GM23338 (cell line): ENCODE data around the gene PACSIN3. TPM values are rescaled to one million over a fixed set of nuclear protein-coding genes. Genes with fewer than 3 reads are reported as not detected.

Source experiments
- ATAC-seq: fragments of 200-7000 bp; cut with Tn5 transposase; 3 replicates; pipeline ENCODE4 v1.9.1; 2020
- DNase-seq: peaks from one replicate; pipeline ENCODE4 v3.0.0-alpha.2; 2015; ENCODE audit warnings: low spot score
- H2AFZ ChIP-seq: fragments of 200-600 bp; sonication (generic); 2 replicates; pipeline ENCODE4 v1.8.0; 2016; ENCODE audit warnings: antibody characterized with exemption, mild to moderate bottlenecking, moderate library complexity
- H3F3A ChIP-seq: fragments of 200-600 bp; sonication (generic); replicated peaks from 2 replicates; pipeline ENCODE4 v1.8.0; 2017; ENCODE audit warnings: antibody characterized with exemption, mixed run types, low read depth
- H3K27ac ChIP-seq: fragments of 200-600 bp; sonication (generic); 2 replicates; pipeline ENCODE4 v1.6.1; 2016; ENCODE audit warnings: low read depth
- H3K27me3 ChIP-seq: fragments of 200-600 bp; sonication (generic); 2 replicates; pipeline ENCODE4 v1.8.0; 2016; ENCODE audit warnings: mild to moderate bottlenecking, mixed run types, moderate library complexity; ENCODE audit not compliant: insufficient read depth
- H3K36me3 ChIP-seq: fragments of 200-600 bp; sonication (generic); 2 replicates; pipeline ENCODE4 v1.8.0; 2016; ENCODE audit warnings: mild to moderate bottlenecking; ENCODE audit not compliant: insufficient read depth
- H3K4me1 ChIP-seq: fragments of 200-600 bp; sonication (generic); 2 replicates; pipeline ENCODE4 v1.8.0; 2016; ENCODE audit warnings: mild to moderate bottlenecking, moderate library complexity; ENCODE audit not compliant: insufficient read depth
- H3K4me2 ChIP-seq: fragments of 200-600 bp; sonication (generic); 2 replicates; pipeline ENCODE4 v1.7.1; 2017; ENCODE audit warnings: mixed run types
- H3K4me3 ChIP-seq: fragments of 200-600 bp; sonication (generic); 2 replicates; pipeline ENCODE4 v1.6.1; 2016; ENCODE audit warnings: mixed run types
- H3K79me2 ChIP-seq: fragments of 200-600 bp; sonication (generic); replicated peaks from 2 replicates; pipeline ENCODE4 v1.8.0; 2017; ENCODE audit warnings: mild to moderate bottlenecking; ENCODE audit not compliant: insufficient read depth
- H3K9me2 ChIP-seq: fragments of 200-600 bp; sonication (generic); 2 replicates; pipeline ENCODE4 v1.8.0; 2017; ENCODE audit not compliant: insufficient read depth
- H4K20me1 ChIP-seq: fragments of 200-600 bp; sonication (generic); replicated peaks from 2 replicates; pipeline ENCODE4 v1.8.0; 2017; ENCODE audit warnings: mild to moderate bottlenecking; ENCODE audit not compliant: insufficient read depth
- H3K27ac Mint-ChIP-seq: 2 replicates; pipeline ENCODE4 v1.8.0; 2020; ENCODE audit warnings: inconsistent platforms, mild to moderate bottlenecking, moderate library complexity, mixed read lengths
- H3K27me3 Mint-ChIP-seq: 3 replicates; pipeline ENCODE4 v1.8.0; 2022; ENCODE audit warnings: low read depth, mild to moderate bottlenecking, moderate library complexity, mixed read lengths, inconsistent platforms; ENCODE audit not compliant: insufficient read depth, poor library complexity
- H3K36me3 Mint-ChIP-seq: 3 replicates; pipeline ENCODE4 v1.8.0; 2021; ENCODE audit warnings: low read depth, mild to moderate bottlenecking, inconsistent platforms, moderate library complexity, mixed read lengths
- H3K4me1 Mint-ChIP-seq: 3 replicates; pipeline ENCODE4 v1.8.0; 2020; ENCODE audit warnings: mild to moderate bottlenecking, inconsistent platforms, mixed read lengths
- H3K4me3 Mint-ChIP-seq: 3 replicates; pipeline ENCODE4 v1.8.0; 2021; ENCODE audit warnings: moderate library complexity, mild to moderate bottlenecking, inconsistent platforms, mixed read lengths
- H3K9me3 Mint-ChIP-seq: 3 replicates; pipeline ENCODE4 v1.8.0; 2020; ENCODE audit warnings: moderate library complexity, mild to moderate bottlenecking, inconsistent platforms, mixed read lengths
- CREB1 ChIP-seq: fragments of 250-450 bp; sonication (Bioruptor Pico); IDR thresholded peaks from 2 replicates; pipeline ENCODE4 v1.5.0; 2020; ENCODE audit warnings: low read depth, mild to moderate bottlenecking, moderate library complexity
- CTCF ChIP-seq, 2 experiments: fragments of 200-600 bp in 1 of 2; sonication (generic) in 1 of 2; conservative IDR thresholded peaks; 2 replicates each; pipeline versions ENCODE4 v1.5.1 to v1.6.1; 2016 to 2017; ENCODE audit warnings: antibody characterized with exemption in 2 of 2, low read depth in 2 of 2, mild to moderate bottlenecking in 2 of 2, moderate library complexity in 1 of 2
- EZH2 ChIP-seq: fragments of 200-600 bp; sonication (generic); IDR thresholded peaks from one replicate; pipeline ENCODE4 v1.8.0; 2017; ENCODE audit warnings: antibody characterized with exemption, mild to moderate bottlenecking, low read depth; ENCODE audit not compliant: unreplicated experiment
- EZH2phosphoT487 ChIP-seq: fragments of 200-600 bp; sonication (generic); IDR thresholded peaks from one replicate; pipeline ENCODE4 v1.8.1; 2018; ENCODE audit warnings: antibody characterized with exemption; ENCODE audit not compliant: unreplicated experiment
- JUNB ChIP-seq: IDR thresholded peaks from one replicate; pipeline ENCODE4 v1.6.1; 2016; ENCODE audit warnings: antibody characterized with exemption; ENCODE audit not compliant: unreplicated experiment
- NANOG ChIP-seq: IDR thresholded peaks from 2 replicates; pipeline ENCODE4 v1.6.1; 2016; ENCODE audit warnings: antibody characterized with exemption, borderline replicate concordance
- POLR2AphosphoS5 ChIP-seq: IDR thresholded peaks from 2 replicates; pipeline ENCODE4 v1.6.1; 2016; ENCODE audit warnings: antibody characterized with exemption, low read depth
- REST ChIP-seq: IDR thresholded peaks from one replicate; pipeline ENCODE4 v1.6.1; 2018; ENCODE audit warnings: antibody characterized with exemption; ENCODE audit not compliant: unreplicated experiment
- STAT1 ChIP-seq: IDR thresholded peaks from one replicate; pipeline ENCODE4 v1.6.1; 2016; ENCODE audit warnings: antibody characterized with exemption; ENCODE audit not compliant: unreplicated experiment
- ZNF114 ChIP-seq: fragments of 250-450 bp; sonication (Bioruptor Pico); IDR thresholded peaks from 2 replicates; pipeline ENCODE4 v1.5.0; 2020; ENCODE audit warnings: mild to moderate bottlenecking, moderate library complexity
- ZNF331 ChIP-seq: fragments of 250-450 bp; sonication (Bioruptor Pico); IDR thresholded peaks from 2 replicates; pipeline ENCODE4 v1.5.0; 2020; ENCODE audit warnings: low read depth, mild to moderate bottlenecking, moderate library complexity
- polyA plus RNA-seq: library from polyadenylated mRNA; unstranded; fragments of >200 nt; fragmentation: Nextera tagmentation; extraction: Ambion mirVana; gene quantifications from 2 replicates; pipeline ENCODE4 v1.2.1, GENCODE V29; 2016
- total RNA-seq: library from RNA; depleted of rRNA; stranded (reverse); fragments of >200 nt; shearing (Covaris generic); gene quantifications from 2 replicates; pipeline ENCODE4 v1.2.3, GENCODE V29; 2014
- TF ChIP-seq, protein P1 (sequence below): fragments of 250-450 bp; sonication (Bioruptor Pico); IDR thresholded peaks from 2 replicates; pipeline ENCODE4 v1.5.0; 2020; ENCODE audit warnings: mild to moderate bottlenecking, moderate library complexity
- TF ChIP-seq, protein P2 (sequence below): IDR thresholded peaks from 2 replicates; pipeline ENCODE4 v1.6.1; 2016; ENCODE audit warnings: antibody characterized with exemption

PACSIN3 gene
- total and polyA plus RNA-seq, 2 experiments from 2014 or later = 39.6 to 72.1 TPM

GRCh38 chr11:47132981-47133380 is 53.3 kb downstream of the PACSIN3 start:
- no peaks in the 10 kb centered on the region for H3K27me3 ChIP-seq
- H3K27ac ChIP-seq = no peak overlapping the region
- peaks cover 3% of the 10 kb centered on the region for H3K27me3 Mint-ChIP-seq
- no peak overlapping the region for H2AFZ ChIP-seq
- ATAC-seq = no peak
- no peak for DNase-seq
- TF ChIP-seq ZNF331 (CRISPR knock-in tag) (no peak), EZH2 (no peak), NANOG (no peak), STAT1 (no peak), EZH2phosphoT487 (no peak), CREB1 (CRISPR knock-in tag) (no peak), REST (no peak), POLR2AphosphoS5 (no peak), JUNB (no peak), ZNF114 (CRISPR knock-in tag) (no peak), CTCF (conservative IDR thresholded peaks at IDR 0.05; ENCODE audit: low read depth in 2 of 2) (no peak)
- TF ChIP-seq, protein P1, sequence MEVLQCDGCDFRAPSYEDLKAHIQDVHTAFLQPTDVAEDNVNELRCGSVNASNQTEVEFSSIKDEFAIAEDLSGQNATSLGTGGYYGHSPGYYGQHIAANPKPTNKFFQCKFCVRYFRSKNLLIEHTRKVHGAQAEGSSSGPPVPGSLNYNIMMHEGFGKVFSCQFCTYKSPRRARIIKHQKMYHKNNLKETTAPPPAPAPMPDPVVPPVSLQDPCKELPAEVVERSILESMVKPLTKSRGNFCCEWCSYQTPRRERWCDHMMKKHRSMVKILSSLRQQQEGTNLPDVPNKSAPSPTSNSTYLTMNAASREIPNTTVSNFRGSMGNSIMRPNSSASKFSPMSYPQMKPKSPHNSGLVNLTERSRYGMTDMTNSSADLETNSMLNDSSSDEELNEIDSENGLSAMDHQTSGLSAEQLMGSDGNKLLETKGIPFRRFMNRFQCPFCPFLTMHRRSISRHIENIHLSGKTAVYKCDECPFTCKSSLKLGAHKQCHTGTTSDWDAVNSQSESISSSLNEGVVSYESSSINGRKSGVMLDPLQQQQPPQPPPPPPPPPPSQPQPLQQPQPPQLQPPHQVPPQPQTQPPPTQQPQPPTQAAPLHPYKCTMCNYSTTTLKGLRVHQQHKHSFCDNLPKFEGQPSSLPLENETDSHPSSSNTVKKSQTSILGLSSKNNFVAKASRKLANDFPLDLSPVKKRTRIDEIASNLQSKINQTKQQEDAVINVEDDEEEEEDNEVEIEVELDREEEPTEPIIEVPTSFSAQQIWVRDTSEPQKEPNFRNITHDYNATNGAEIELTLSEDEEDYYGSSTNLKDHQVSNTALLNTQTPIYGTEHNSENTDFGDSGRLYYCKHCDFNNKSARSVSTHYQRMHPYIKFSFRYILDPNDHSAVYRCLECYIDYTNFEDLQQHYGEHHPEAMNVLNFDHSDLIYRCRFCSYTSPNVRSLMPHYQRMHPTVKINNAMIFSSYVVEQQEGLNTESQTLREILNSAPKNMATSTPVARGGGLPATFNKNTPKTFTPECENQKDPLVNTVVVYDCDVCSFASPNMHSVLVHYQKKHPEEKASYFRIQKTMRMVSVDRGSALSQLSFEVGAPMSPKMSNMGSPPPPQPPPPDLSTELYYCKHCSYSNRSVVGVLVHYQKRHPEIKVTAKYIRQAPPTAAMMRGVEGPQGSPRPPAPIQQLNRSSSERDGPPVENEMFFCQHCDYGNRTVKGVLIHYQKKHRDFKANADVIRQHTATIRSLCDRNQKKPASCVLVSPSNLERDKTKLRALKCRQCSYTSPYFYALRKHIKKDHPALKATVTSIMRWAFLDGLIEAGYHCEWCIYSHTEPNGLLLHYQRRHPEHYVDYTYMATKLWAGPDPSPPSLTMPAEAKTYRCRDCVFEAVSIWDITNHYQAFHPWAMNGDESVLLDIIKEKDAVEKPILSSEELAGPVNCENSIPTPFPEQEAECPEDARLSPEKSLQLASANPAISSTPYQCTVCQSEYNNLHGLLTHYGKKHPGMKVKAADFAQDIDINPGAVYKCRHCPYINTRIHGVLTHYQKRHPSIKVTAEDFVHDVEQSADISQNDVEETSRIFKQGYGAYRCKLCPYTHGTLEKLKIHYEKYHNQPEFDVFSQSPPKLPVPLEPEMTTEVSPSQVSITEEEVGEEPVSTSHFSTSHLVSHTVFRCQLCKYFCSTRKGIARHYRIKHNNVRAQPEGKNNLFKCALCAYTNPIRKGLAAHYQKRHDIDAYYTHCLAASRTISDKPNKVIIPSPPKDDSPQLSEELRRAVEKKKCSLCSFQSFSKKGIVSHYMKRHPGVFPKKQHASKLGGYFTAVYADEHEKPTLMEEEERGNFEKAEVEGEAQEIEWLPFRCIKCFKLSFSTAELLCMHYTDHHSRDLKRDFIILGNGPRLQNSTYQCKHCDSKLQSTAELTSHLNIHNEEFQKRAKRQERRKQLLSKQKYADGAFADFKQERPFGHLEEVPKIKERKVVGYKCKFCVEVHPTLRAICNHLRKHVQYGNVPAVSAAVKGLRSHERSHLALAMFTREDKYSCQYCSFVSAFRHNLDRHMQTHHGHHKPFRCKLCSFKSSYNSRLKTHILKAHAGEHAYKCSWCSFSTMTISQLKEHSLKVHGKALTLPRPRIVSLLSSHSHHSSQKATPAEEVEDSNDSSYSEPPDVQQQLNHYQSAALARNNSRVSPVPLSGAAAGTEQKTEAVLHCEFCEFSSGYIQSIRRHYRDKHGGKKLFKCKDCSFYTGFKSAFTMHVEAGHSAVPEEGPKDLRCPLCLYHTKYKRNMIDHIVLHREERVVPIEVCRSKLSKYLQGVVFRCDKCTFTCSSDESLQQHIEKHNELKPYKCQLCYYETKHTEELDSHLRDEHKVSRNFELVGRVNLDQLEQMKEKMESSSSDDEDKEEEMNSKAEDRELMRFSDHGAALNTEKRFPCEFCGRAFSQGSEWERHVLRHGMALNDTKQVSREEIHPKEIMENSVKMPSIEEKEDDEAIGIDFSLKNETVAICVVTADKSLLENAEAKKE (CRISPR knock-in tag) = no peak
- TF ChIP-seq, protein P2, sequence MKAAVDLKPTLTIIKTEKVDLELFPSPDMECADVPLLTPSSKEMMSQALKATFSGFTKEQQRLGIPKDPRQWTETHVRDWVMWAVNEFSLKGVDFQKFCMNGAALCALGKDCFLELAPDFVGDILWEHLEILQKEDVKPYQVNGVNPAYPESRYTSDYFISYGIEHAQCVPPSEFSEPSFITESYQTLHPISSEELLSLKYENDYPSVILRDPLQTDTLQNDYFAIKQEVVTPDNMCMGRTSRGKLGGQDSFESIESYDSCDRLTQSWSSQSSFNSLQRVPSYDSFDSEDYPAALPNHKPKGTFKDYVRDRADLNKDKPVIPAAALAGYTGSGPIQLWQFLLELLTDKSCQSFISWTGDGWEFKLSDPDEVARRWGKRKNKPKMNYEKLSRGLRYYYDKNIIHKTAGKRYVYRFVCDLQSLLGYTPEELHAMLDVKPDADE = no peak
- H3K27ac Mint-ChIP-seq = no peak overlapping the region
- H3K36me3 Mint-ChIP-seq = no peaks in the 10 kb centered on the region; the same call in 2 of the 3 replicates
- H3K4me1 Mint-ChIP-seq = peaks cover 13% of the 10 kb centered on the region
- no peak overlapping the region for H3K4me3 Mint-ChIP-seq
- H3K4me2 ChIP-seq = no peak overlapping the region
- no peaks in the 10 kb centered on the region for H4K20me1 ChIP-seq
- peaks cover 16% of the 10 kb centered on the region for H3K4me1 ChIP-seq
- no peaks in the 10 kb centered on the region for H3K79me2 ChIP-seq
- no peaks in the 10 kb centered on the region for H3K9me2 ChIP-seq
- H3K4me3 ChIP-seq = no peak overlapping the region
- no peaks in the 10 kb centered on the region for H3K9me3 Mint-ChIP-seq
- no peaks in the 10 kb centered on the region for H3K36me3 ChIP-seq
- no peaks in the 10 kb centered on the region for H3F3A ChIP-seq
